ENCODE results near the gene SH3RF1.

Gene SH3RF1

GRCh38 chr4:169251291-169252235 is 19.2 kb downstream of the SH3RF1 start:
- DNase-seq (ENCODE audit: low read depth): no peak

GRCh38 chr4:169250796-169251195 is 20.0 kb downstream of the SH3RF1 start:
- no peak for DNase-seq (ENCODE audit: low read depth)

GRCh38 chr4:169249999-169250398 is 20.8 kb downstream of the SH3RF1 start:
- DNase-seq (ENCODE audit: low read depth): no peak

GRCh38 chr4:169249214-169249973 is 21.4 kb downstream of the SH3RF1 start:
- DNase-seq (ENCODE audit: low read depth): peak; percentile 47

- no peak for DNase-seq (ENCODE audit: low read depth)
These were observed 22.1 kb downstream of the SH3RF1 start for GRCh38 chr4:169248645-169249044.

GRCh38 chr4:169246957-169247396 is 23.8 kb downstream of the SH3RF1 start:
- no peak for DNase-seq (ENCODE audit: low read depth)

- no peak for DNase-seq (ENCODE audit: low read depth)
These were observed 24.5 kb downstream of the SH3RF1 start for GRCh38 chr4:169246279-169246678.

GRCh38 chr4:169245061-169245460 is 25.7 kb downstream of the SH3RF1 start:
- no peak for DNase-seq (ENCODE audit: low read depth)

- DNase-seq (ENCODE audit: low read depth): peak; percentile 54
These were observed 26.7 kb downstream of the SH3RF1 start for GRCh38 chr4:169243825-169244609.

- DNase-seq (ENCODE audit: low read depth): peak; percentile 63
These were observed 29.3 kb downstream of the SH3RF1 start for GRCh38 chr4:169241464-169241863.

GRCh38 chr4:169239221-169239905 is 31.4 kb downstream of the SH3RF1 start:
- DNase-seq (ENCODE audit: low read depth): no peak

GRCh38 chr4:169238445-169238844 is 32.3 kb downstream of the SH3RF1 start:
- DNase-seq (ENCODE audit: low read depth): peak; percentile 51

GRCh38 chr4:169236873-169237626 is 33.7 kb downstream of the SH3RF1 start:
- DNase-seq (ENCODE audit: low read depth): no peak

- DNase-seq (ENCODE audit: low read depth): no peak
These were observed 34.7 kb downstream of the SH3RF1 start for GRCh38 chr4:169236078-169236477.

- no peak for DNase-seq (ENCODE audit: low read depth)
These were observed 36.5 kb downstream of the SH3RF1 start for GRCh38 chr4:169234137-169234855.

- DNase-seq (ENCODE audit: low read depth): no peak
These were observed 37.1 kb downstream of the SH3RF1 start for GRCh38 chr4:169233691-169234090.

- DNase-seq (ENCODE audit: low read depth): no peak
These were observed 39.0 kb downstream of the SH3RF1 start for GRCh38 chr4:169231647-169232262.

- peak; percentile 96 for DNase-seq (ENCODE audit: low read depth)
These were observed 41.2 kb downstream of the SH3RF1 start for GRCh38 chr4:169229571-169230028.

- DNase-seq (ENCODE audit: low read depth): no peak
These were observed 42.7 kb downstream of the SH3RF1 start for GRCh38 chr4:169228076-169228475.

GRCh38 chr4:169226565-169226964 is 44.2 kb downstream of the SH3RF1 start:
- DNase-seq (ENCODE audit: low read depth): no peak

Data from amniotic epithelial cell (primary cell).